ENCODE measurements around the gene REXO4.
"Not testable (repeated sequence)": the region's sequence is repeated elsewhere in the genome, so short reads cannot be mapped to it uniquely, and the experiment has no call there.

Gene REXO4

GRCh38 chr9:133384736-133385321, 33.0 kb downstream of the REXO4 start:
- DNase-seq, result no peak

GRCh38 chr9:133383438-133383837, 34.4 kb downstream of the REXO4 start:
- no peak for DNase-seq

- no peak for DNase-seq
Observed at GRCh38 chr9:133382507-133383141, 35.2 kb downstream of the REXO4 start.

GRCh38 chr9:133380734-133381133, 37.1 kb downstream of the REXO4 start:
- DNase-seq, result no peak

- DNase-seq, result no peak
Observed at GRCh38 chr9:133379153-133380086, 38.4 kb downstream of the REXO4 start.

GRCh38 chr9:133378408-133378962, 39.3 kb downstream of the REXO4 start:
- no peak for DNase-seq

- no peak for DNase-seq
Observed at GRCh38 chr9:133377721-133378216, 40.0 kb downstream of the REXO4 start.

- not testable (repeated sequence) for DNase-seq
Observed at GRCh38 chr9:133377280-133377679, 40.5 kb downstream of the REXO4 start.

GRCh38 chr9:133375724-133376654, 41.8 kb downstream of the REXO4 start, which contains the start of the genes STKLD1 and SURF4:
Gene STKLD1 (plus strand): TSS chr9:133376366. CDS start chr9:133376474, 108 bp downstream.
Gene SURF4 (minus strand): TSS chr9:133376060. CDS start chr9:133375969, 91 bp downstream.
- DNase-seq, result peak; percentile 93

GRCh38 chr9:133375116-133375723, 42.6 kb downstream of the REXO4 start:
- DNase-seq, result no peak

GRCh38 chr9:133374612-133375115, 43.1 kb downstream of the REXO4 start:
- no peak for DNase-seq

- DNase-seq, result no peak
Observed at GRCh38 chr9:133372144-133372543, 45.7 kb downstream of the REXO4 start.

GRCh38 chr9:133371261-133371711, 46.5 kb downstream of the REXO4 start:
- DNase-seq, result peak; percentile 50

- peak; percentile 36 for DNase-seq
Observed at GRCh38 chr9:133370685-133371084, 47.1 kb downstream of the REXO4 start.

GRCh38 chr9:133369933-133370332, 47.9 kb downstream of the REXO4 start:
- DNase-seq, result no peak

- DNase-seq, result no peak
Observed at GRCh38 chr9:133369422-133369821, 48.4 kb downstream of the REXO4 start.

GRCh38 chr9:133368249-133368881, 49.4 kb downstream of the REXO4 start:
- no peak for DNase-seq

GRCh38 chr9:133367778-133368177, 50.0 kb downstream of the REXO4 start:
- no peak for DNase-seq

GRCh38 chr9:133367221-133367620, 50.6 kb downstream of the REXO4 start:
- no peak for DNase-seq

- DNase-seq, result no peak
Observed at GRCh38 chr9:133366435-133366834, 51.4 kb downstream of the REXO4 start.

All from CD4-positive, alpha-beta T cell treated with Interferon gamma for 1 hour (primary cell).